ENCODE results near the gene PHF24. TPM values are rescaled to one million over a fixed set of nuclear protein-coding genes. Genes with fewer than 3 reads are reported as not detected.

Gene PHF24
- polyA plus RNA-seq, 1 of the 3 experiments (the other 2 are of a cell fraction): not detected

GRCh38 chr9:34989946-34990635, 32.0 kb downstream of the PHF24 start:
- peaks cover 28 to 82% of the 10 kb centered on the region in 2 experiments for H3K4me1 ChIP-seq (ENCODE audit: control insufficient read depth in 1 of 2, insufficient read depth in 2 of 2, low read depth in 1 of 2, low read length in 1 of 2)
- peak overlapping the region; percentile 55 to 86; a peak in 3 of 4 replicates for H3K27ac ChIP-seq (ENCODE audit: low read depth in 2 of 2, low read length in 1 of 2)
- H3K9me3 ChIP-seq: no peaks in the 10 kb centered on the region
- no peaks in the 10 kb centered on the region for H4K20me1 ChIP-seq (ENCODE audit: insufficient read depth)
- POLR2A ChIA-PET: interaction anchor here (0.6 to 2.3 kb wide), 4 partner anchors 11 to 90 kb away, joined by 3 to 9 read pairs (median 3); partner anchors contain the start of gene VCP
- TF ChIP-seq USF2 (IDR thresholded peaks at IDR 0.05; ENCODE audit: borderline replicate concordance, low read depth, low read length) (no peak), NFIC (IDR thresholded peaks at IDR 0.05; ENCODE audit: borderline replicate concordance) (no peak), YY1 (IDR thresholded peaks at IDR 0.05; ENCODE audit: low read depth) (no peak), RCOR1 (IDR thresholded peaks at IDR 0.05; ENCODE audit: low read length) (no peak), SIN3A (IDR thresholded peaks at IDR 0.05; ENCODE audit: borderline replicate concordance, low read depth, low read length) (no peak), MXI1 (IDR thresholded peaks at IDR 0.05; ENCODE audit: low read depth, low read length) (no peak; the same call in 1 of the 2 replicates), USF1 (IDR thresholded peaks at IDR 0.05; ENCODE audit: borderline replicate concordance, low read depth) (no peak), ELF1 (IDR thresholded peaks at IDR 0.05) (no peak), NRF1 (IDR thresholded peaks at IDR 0.05; ENCODE audit: low read depth, low read length) (no peak), EZH2phosphoT487 (IDR thresholded peaks at IDR 0.05; ENCODE audit: borderline replicate concordance, low read depth) (no peak), GATA2 (CRISPR knock-in tag; IDR thresholded peaks at IDR 0.05) (no peak), IRF3 (IDR thresholded peaks at IDR 0.05; ENCODE audit: low read depth, low read length) (no peak), JUND (IDR thresholded peaks at IDR 0.05) (no peak), FOXJ3 (CRISPR knock-in tag; IDR thresholded peaks at IDR 0.05) (no peak), RXRA (IDR thresholded peaks at IDR 0.05; ENCODE audit: borderline replicate concordance, low read depth) (no peak), TEAD4 (IDR thresholded peaks at IDR 0.05; ENCODE audit: borderline replicate concordance, insufficient read depth) (no peak), POLR2AphosphoS5 (IDR thresholded peaks at IDR 0.05; ENCODE audit: low read depth, low read length) (no peak), EP300 (IDR thresholded peaks at IDR 0.05; ENCODE audit: borderline replicate concordance in 1 of 2, low read depth in 1 of 2, low read length in 1 of 2) (no peak), FOSL2 (IDR thresholded peaks at IDR 0.05; ENCODE audit: borderline replicate concordance, low read depth) (no peak)
- WGBS (ENCODE audit: low lambda C conversion rate): 23% methylated on average over 12 of the region's 39 CpGs
- no peaks in the 10 kb centered on the region for H3K27me3 ChIP-seq (ENCODE audit: insufficient read depth)
- peaks cover 24% of the 10 kb centered on the region for H3F3A ChIP-seq (replicated peaks; ENCODE audit: insufficient read depth)
- H3K36me3 ChIP-seq (replicated peaks in 1 of 2; ENCODE audit: control insufficient read depth in 1 of 2, insufficient read depth in 2 of 2, low read length in 1 of 2): no peaks in the 10 kb centered on the region
- peak overlapping the region; percentile 84 for H3K4me2 ChIP-seq
- H3K4me3 ChIP-seq (ENCODE audit: low read depth in 2 of 2, low read length in 1 of 2): peak overlapping the region; percentile 70 to 94
- DNase-seq: peak; percentile 86
- CTCF ChIA-PET: interaction anchor here (0.6 to 8.5 kb wide), 8 partner anchors 12 to 230 kb away, joined by 3 to 174 read pairs (median 3); partner anchors contain the start of genes FANCG and PIGO
- H3K79me2 ChIP-seq (ENCODE audit: insufficient read depth): peaks cover 3% of the 10 kb centered on the region; the same call in 1 of the 2 replicates
- peak overlapping the region; percentile 61; the same call in 1 of the 2 replicates for H2AFZ ChIP-seq (ENCODE audit: low read depth)
- no peaks in the 10 kb centered on the region for H3K9me2 ChIP-seq
- peak overlapping the region; percentile 79 for H3K9ac ChIP-seq

Measured in SK-N-SH (cell line).